Left lung (tissue), 14 donors: Measurements from ENCODE around the gene NHERF2. TPM values are rescaled to one million over a fixed set of nuclear protein-coding genes. Genes with fewer than 3 reads are reported as not detected.

ENCODE experiments used
- ATAC-seq: fragments of 200-7000 bp; cut with Tn5 transposase; one replicate; pipeline ENCODE4 v1.9.1; 2020; ENCODE audit warnings: moderate library complexity
- DNase-seq, 4 donors: peaks; one replicate each; pipeline ENCODE4 v3.0.0-alpha.2; 2013 to 2020
- H3K27ac ChIP-seq, 2 donors: fragments of 200-600 bp; sonication (generic) in 1 of 2; one replicate each; pipeline versions ENCODE4 v1.5.0 to v1.8.0; 2020 to 2021
- H3K27me3 ChIP-seq, 2 donors: fragments of 200-600 bp; sonication (generic) in 1 of 2; one replicate each; pipeline versions ENCODE4 v1.5.0 to v1.8.0; 2020 to 2021
- H3K36me3 ChIP-seq, 2 donors: fragments of 200-600 bp; sonication (generic) in 1 of 2; one replicate each; pipeline versions ENCODE4 v1.5.0 to v1.8.0; 2020 to 2021
- H3K4me1 ChIP-seq, 2 donors: fragments of 200-600 bp; one replicate each; pipeline ENCODE4 v1.8.0; 2021
- H3K4me3 ChIP-seq, 2 donors: fragments of 200-600 bp; sonication (generic) in 1 of 2; one replicate each; pipeline versions ENCODE4 v1.5.0 to v1.8.0; 2020 to 2021; ENCODE audit warnings: mild to moderate bottlenecking in 1 of 2
- H3K9me3 ChIP-seq, 2 donors: fragments of 200-600 bp; sonication (generic) in 1 of 2; one replicate each; pipeline versions ENCODE4 v1.5.0 to v1.8.0; 2020 to 2021
- intact Hi-C, 2 donors: fragments of 100-400 bp; cut with DNase I; formaldehyde crosslinking; loops; one replicate each; pipeline versions ENCODE4 v1.11.2 to v1.14.2; 2022
- long read RNA-seq, 12 donors: library from polyadenylated mRNA in 2 of 12; unstranded in 2 of 12; transcript quantifications; one replicate each; pipeline ENCODE4 v2.0.0 and lab custom pipeline, GENCODE V29; 2019 to 2026
- polyA plus RNA-seq, 6 donors: library from polyadenylated mRNA; unstranded; fragments of 120-200 nt; gene quantifications; one replicate each; pipeline ENCODE4 v1.2.1, GENCODE V29; 2013; ENCODE audit not compliant: insufficient read length in 6 of 6
- total RNA-seq, 2 donors: library from RNA; stranded (reverse); fragmentation: NEBNext Ultra II Directional; extraction: Animal tissue kit (Norgen Biotek cat#: 25700); gene quantifications; one replicate each; pipeline ENCODE4 v1.2.1, GENCODE V29; 2021
- TF ChIP-seq, protein P1 (sequence below), 2 donors: fragments of 200-600 bp; sonication (generic) in 1 of 2; IDR thresholded peaks; one replicate each; pipeline versions ENCODE4 v1.5.0 to v1.8.0; 2021; ENCODE audit warnings: antibody characterized with exemption in 2 of 2
- donor health status: DM: no; HTN: yes; CAD: no.
- donor health status: DM: no; HTN: no; CAD: no.

Gene NHERF2
- 100 to 1,000 TPM; 186 to 349 TPM for total RNA-seq
- polyA plus RNA-seq: 100 to 1,000 TPM in 3 of 6 donors, 10 to 100 TPM in 3; 68.1 to 170 (median 103) TPM
- long read RNA-seq, donor 1, transcript SLC9A3R2-202 (7 exons, 1,564 nt): minor isoform, 8 of 95 reads
- long read RNA-seq, donor 1, transcript SLC9A3R2-208 (6 exons, 1,199 nt): minor isoform, 8 of 95 reads
- long read RNA-seq, donor 1, transcript SLC9A3R2-201 (7 exons, 2,194 nt): major isoform, 60 of 95 reads
- long read RNA-seq, donor 1, partial matches to known transcripts: 10 of 95 reads
- long read RNA-seq, donor 1, other reads (novel, unspliced or antisense): 0 of 95 reads
- long read RNA-seq, donor 2, transcript SLC9A3R2-201 (7 exons, 2,194 nt): major isoform, 33 of 76 reads
- long read RNA-seq, donor 2, transcript SLC9A3R2-208 (6 exons, 1,199 nt): minor isoform, 5 of 76 reads
- long read RNA-seq, donor 2, transcript SLC9A3R2-204 (6 exons, 1,037 nt): minor isoform, 7 of 76 reads
- long read RNA-seq, donor 2, partial matches to known transcripts: 25 of 76 reads
- long read RNA-seq, donor 2, other reads (novel, unspliced or antisense): 0 of 76 reads
- long read RNA-seq, donor 3, transcript SLC9A3R2-202 (7 exons, 1,564 nt): minor isoform, 7 of 59 reads
- long read RNA-seq, donor 3, transcript SLC9A3R2-201 (7 exons, 2,194 nt): major isoform, 39 of 59 reads
- long read RNA-seq, donor 3, partial matches to known transcripts: 5 of 59 reads
- long read RNA-seq, donor 3, other reads (novel, unspliced or antisense): 0 of 59 reads
- long read RNA-seq, donor 4, transcript SLC9A3R2-208 (6 exons, 1,199 nt): major isoform, 7 of 15 reads
- long read RNA-seq, donor 4, partial matches to known transcripts: 0 of 15 reads
- long read RNA-seq, donor 4, other reads (novel, unspliced or antisense): 5 of 15 reads
- long read RNA-seq, donor 5, transcript SLC9A3R2-208 (6 exons, 1,199 nt): minor isoform, 6 of 75 reads
- long read RNA-seq, donor 5, transcript SLC9A3R2-205 (5 exons, 1,087 nt): minor isoform, 9 of 75 reads
- long read RNA-seq, donor 5, transcript SLC9A3R2-201 (7 exons, 2,194 nt): major isoform, 49 of 75 reads
- long read RNA-seq, donor 5, transcript SLC9A3R2-202 (7 exons, 1,564 nt): minor isoform, 7 of 75 reads
- long read RNA-seq, donor 5, partial matches to known transcripts: 0 of 75 reads
- long read RNA-seq, donor 5, other reads (novel, unspliced or antisense): 0 of 75 reads
- long read RNA-seq, donor 6, transcript SLC9A3R2-201 (7 exons, 2,194 nt): major isoform, 35 of 62 reads
- long read RNA-seq, donor 6, transcript SLC9A3R2-205 (5 exons, 1,087 nt): minor isoform, 8 of 62 reads
- long read RNA-seq, donor 6, transcript SLC9A3R2-202 (7 exons, 1,564 nt): minor isoform, 5 of 62 reads
- long read RNA-seq, donor 6, transcript SLC9A3R2-208 (6 exons, 1,199 nt): minor isoform, 7 of 62 reads
- long read RNA-seq, donor 6, partial matches to known transcripts: 5 of 62 reads
- long read RNA-seq, donor 6, other reads (novel, unspliced or antisense): 0 of 62 reads
- long read RNA-seq, donor 7, transcript SLC9A3R2-201 (7 exons, 2,194 nt): major isoform, 38 of 44 reads
- long read RNA-seq, donor 7, partial matches to known transcripts: 0 of 44 reads
- long read RNA-seq, donor 7, other reads (novel, unspliced or antisense): 0 of 44 reads
- long read RNA-seq, donor 8, transcript SLC9A3R2-202 (7 exons, 1,564 nt): minor isoform, 10 of 102 reads
- long read RNA-seq, donor 8, transcript SLC9A3R2-201 (7 exons, 2,194 nt): major isoform, 75 of 102 reads
- long read RNA-seq, donor 8, transcript SLC9A3R2-205 (5 exons, 1,087 nt): minor isoform, 6 of 102 reads
- long read RNA-seq, donor 8, transcript SLC9A3R2-204 (6 exons, 1,037 nt): minor isoform, 6 of 102 reads
- long read RNA-seq, donor 8, partial matches to known transcripts: 0 of 102 reads
- long read RNA-seq, donor 8, other reads (novel, unspliced or antisense): 0 of 102 reads
- long read RNA-seq, donor 9, partial matches to known transcripts: 0 of 1 reads
- long read RNA-seq, donor 9, other reads (novel, unspliced or antisense): 0 of 1 reads
- long read RNA-seq, donor 10, transcript SLC9A3R2-201 (7 exons, 2,194 nt): minor isoform, 41 of 276 reads
- long read RNA-seq, donor 10, transcript SLC9A3R2-208 (6 exons, 1,199 nt): major isoform, 141 of 276 reads
- long read RNA-seq, donor 10, transcript SLC9A3R2-207 (6 exons, 759 nt): minor isoform, 30 of 276 reads
- long read RNA-seq, donor 10, transcript SLC9A3R2-202 (7 exons, 1,564 nt): minor isoform, 12 of 276 reads
- long read RNA-seq, donor 10, partial matches to known transcripts: 5 of 276 reads
- long read RNA-seq, donor 10, other reads (novel, unspliced or antisense): 39 of 276 reads
- long read RNA-seq, donor 11: 0 reads
- long read RNA-seq, donor 12, transcript SLC9A3R2-201 (7 exons, 2,194 nt): major isoform, 28 of 53 reads
- long read RNA-seq, donor 12, transcript SLC9A3R2-208 (6 exons, 1,199 nt): minor isoform, 8 of 53 reads
- long read RNA-seq, donor 12, partial matches to known transcripts: 0 of 53 reads
- long read RNA-seq, donor 12, other reads (novel, unspliced or antisense): 7 of 53 reads

DNA sequence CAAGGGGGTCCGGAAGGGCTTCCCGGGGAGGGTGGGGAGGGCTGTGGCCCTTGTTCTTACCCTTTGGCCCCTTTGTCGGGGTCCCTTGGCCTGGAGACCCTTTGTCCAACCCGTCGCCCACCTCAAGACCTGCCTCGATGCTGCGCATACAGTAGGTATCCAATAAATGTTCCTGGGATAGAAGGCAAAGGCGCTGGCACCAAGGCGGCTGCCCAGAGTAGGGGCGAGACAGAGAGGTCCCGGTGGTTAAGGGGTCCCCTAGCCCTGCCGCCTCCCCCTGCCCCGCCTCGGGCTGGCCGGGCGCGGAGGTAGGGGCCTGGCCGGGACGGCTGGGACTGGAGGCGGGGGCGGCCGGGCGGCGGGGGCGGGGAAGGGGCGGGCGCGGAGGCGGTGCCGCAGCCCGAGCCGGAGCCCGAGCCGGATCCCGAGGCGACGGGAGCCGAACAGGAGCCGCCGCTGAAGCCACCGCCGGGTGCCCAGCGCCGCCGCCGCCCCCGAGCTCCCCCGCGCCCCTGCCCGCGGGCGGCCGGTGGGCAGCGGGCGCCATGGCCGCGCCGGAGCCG is at the start of gene NHERF2:
NHERF2 (plus strand) TSS at position 442 of the 563 bp plus-strand sequence; CDS start at position 546, 104 bp downstream.
- DNase-seq (peak in 1 of 4 donors; percentile 84), ATAC-seq (peak; percentile 25)
- Histone ChIP-seq H3K27ac (peak within 1 kb of the TSS; percentile 56 to 68), H3K36me3 (peaks cover 0 to 17% of the 10 kb centered on the region in 2 donors), H3K9me3 (no peaks in the 10 kb centered on the region), H3K4me3 (peak within 1 kb of the TSS; percentile 48 to 67), H3K4me1 (peaks cover 17 to 66% of the 10 kb centered on the region in 2 donors), H3K27me3 (peaks cover 0 to 53% of the 10 kb centered on the region in 2 donors)
- intact Hi-C loops: no loop called here
- TF ChIP-seq, protein P1, sequence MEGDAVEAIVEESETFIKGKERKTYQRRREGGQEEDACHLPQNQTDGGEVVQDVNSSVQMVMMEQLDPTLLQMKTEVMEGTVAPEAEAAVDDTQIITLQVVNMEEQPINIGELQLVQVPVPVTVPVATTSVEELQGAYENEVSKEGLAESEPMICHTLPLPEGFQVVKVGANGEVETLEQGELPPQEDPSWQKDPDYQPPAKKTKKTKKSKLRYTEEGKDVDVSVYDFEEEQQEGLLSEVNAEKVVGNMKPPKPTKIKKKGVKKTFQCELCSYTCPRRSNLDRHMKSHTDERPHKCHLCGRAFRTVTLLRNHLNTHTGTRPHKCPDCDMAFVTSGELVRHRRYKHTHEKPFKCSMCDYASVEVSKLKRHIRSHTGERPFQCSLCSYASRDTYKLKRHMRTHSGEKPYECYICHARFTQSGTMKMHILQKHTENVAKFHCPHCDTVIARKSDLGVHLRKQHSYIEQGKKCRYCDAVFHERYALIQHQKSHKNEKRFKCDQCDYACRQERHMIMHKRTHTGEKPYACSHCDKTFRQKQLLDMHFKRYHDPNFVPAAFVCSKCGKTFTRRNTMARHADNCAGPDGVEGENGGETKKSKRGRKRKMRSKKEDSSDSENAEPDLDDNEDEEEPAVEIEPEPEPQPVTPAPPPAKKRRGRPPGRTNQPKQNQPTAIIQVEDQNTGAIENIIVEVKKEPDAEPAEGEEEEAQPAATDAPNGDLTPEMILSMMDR (IDR thresholded peaks at IDR 0.05): no peak

DNA sequence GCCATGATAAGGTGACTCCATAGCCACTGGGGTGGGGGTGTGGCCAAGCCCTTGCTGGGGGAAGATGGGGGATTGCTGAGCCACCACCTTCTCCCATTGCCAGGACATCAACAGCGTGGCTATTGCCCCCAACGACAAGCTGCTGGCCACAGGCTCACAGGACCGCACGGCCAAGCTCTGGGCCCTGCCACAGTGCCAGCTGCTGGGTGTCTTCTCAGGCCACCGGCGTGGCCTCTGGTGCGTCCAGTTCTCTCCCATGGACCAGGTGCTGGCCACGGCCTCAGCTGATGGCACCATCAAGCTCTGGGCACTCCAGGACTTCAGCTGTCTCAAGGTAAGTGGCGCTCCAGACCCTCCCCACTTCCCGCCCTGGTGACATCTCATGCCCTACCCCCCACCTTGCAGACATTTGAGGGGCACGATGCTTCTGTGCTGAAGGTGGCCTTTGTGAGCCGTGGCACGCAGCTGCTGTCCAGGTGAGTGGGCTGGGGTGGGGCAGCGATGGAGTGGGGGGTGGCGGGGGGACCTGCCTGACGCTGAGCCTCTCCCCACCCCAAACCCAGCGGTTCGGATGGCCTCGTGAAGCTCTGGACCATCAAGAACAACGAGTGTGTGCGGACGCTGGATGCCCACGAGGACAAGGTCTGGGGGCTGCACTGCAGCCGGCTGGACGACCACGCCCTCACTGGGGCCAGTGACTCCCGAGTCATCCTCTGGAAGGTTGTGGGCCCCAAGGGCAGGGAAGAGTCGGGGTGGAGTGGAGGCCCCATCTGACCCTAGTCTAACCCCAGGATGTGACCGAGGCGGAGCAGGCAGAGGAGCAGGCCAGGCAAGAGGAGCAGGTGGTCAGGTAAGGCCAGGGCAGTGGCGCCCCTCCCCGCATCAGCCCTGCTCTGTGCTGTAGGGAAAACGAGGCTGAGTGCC is 49.5 kb upstream of the NHERF2 start:
- no peak overlapping the region for H3K27ac ChIP-seq
- no peak overlapping the region for H3K4me3 ChIP-seq
- H3K27me3 ChIP-seq: peaks cover 24 to 49% of the 10 kb centered on the region in 2 donors
- intact Hi-C loops: no loop called here
- TF ChIP-seq, protein P1 (IDR thresholded peaks at IDR 0.05): no peak
- H3K4me1 ChIP-seq: peaks cover 9 to 25% of the 10 kb centered on the region in 2 donors
- no peaks in the 10 kb centered on the region for H3K9me3 ChIP-seq
- DNase-seq: no peak
- no peak for ATAC-seq
- H3K36me3 ChIP-seq: peaks cover 0 to 57% of the 10 kb centered on the region in 2 donors

DNA sequence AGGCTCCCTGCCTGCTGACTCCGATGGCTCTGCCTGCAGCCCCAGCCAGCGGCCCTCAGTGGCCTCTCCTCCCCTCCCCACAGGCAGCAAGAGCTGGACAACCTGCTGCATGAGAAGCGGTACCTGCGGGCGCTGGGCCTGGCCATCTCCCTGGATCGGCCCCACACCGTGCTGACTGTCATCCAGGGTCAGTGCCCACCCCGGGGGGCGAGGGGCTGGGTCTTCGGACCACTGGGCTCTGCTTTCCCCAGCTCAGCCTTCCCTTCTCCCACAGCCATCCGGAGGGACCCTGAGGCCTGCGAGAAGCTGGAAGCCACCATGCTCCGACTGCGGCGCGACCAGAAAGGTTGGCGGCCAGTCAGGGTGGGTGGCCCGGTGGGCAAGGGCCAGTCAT is 48.8 kb upstream of the NHERF2 start:
- H3K4me1 ChIP-seq: peaks cover 4 to 20% of the 10 kb centered on the region in 2 donors
- TF ChIP-seq, protein P1 (IDR thresholded peaks at IDR 0.05): no peak
- ATAC-seq (no peak), DNase-seq (peak in 1 of 4 donors; percentile 73)
- H3K4me3 ChIP-seq: no peak overlapping the region
- no peaks in the 10 kb centered on the region for H3K9me3 ChIP-seq
- peaks cover 0 to 57% of the 10 kb centered on the region in 2 donors for H3K36me3 ChIP-seq
- H3K27ac ChIP-seq: no peak overlapping the region
- H3K27me3 ChIP-seq: peaks cover 24 to 56% of the 10 kb centered on the region in 2 donors
- intact Hi-C loops: no loop called here
